NCI-H510A (cell line): ENCODE measurements around the gene NTN3.
A peak's percentile ranks its signal among the peaks of the same experiment; 100 is the strongest.
"Not testable (repeated sequence)": the region's sequence is repeated elsewhere in the genome, so short reads cannot be mapped to it uniquely, and the experiment has no call there.

Experiments
- DNase-seq: peaks from one replicate; lab custom pipeline; 2025; lab: John Stamatoyannopoulos, UW

Gene NTN3

GRCh38 chr16:2471016-2471652 is at the start of gene NTN3:
Gene NTN3 (plus strand): TSS chr16:2471297. CDS start chr16:2471702, 405 bp downstream.
- no peak for DNase-seq

- DNase-seq = no peak
Measured at GRCh38 chr16:2422123-2422867, 48.8 kb upstream of the NTN3 start.

GRCh38 chr16:2424061-2425007 is 46.8 kb upstream of the NTN3 start:
- no peak for DNase-seq

- no peak for DNase-seq
Measured at GRCh38 chr16:2425008-2425518, 46.0 kb upstream of the NTN3 start.

GRCh38 chr16:2425825-2426430 is 45.2 kb upstream of the NTN3 start:
- no peak for DNase-seq

- DNase-seq = no peak
Measured at GRCh38 chr16:2426941-2427361, 44.1 kb upstream of the NTN3 start.

GRCh38 chr16:2427526-2427925 is 43.6 kb upstream of the NTN3 start:
- no peak for DNase-seq

- DNase-seq = peak; percentile 12
Measured at GRCh38 chr16:2428051-2428783, 42.9 kb upstream of the NTN3 start.

GRCh38 chr16:2428784-2429033 is 42.4 kb upstream of the NTN3 start:
- DNase-seq = no peak

GRCh38 chr16:2429034-2429770 is 41.9 kb upstream of the NTN3 start, which contains the start of gene CCNF:
Gene CCNF (plus strand): TSS chr16:2429447. CDS start chr16:2429482, 35 bp downstream.
- DNase-seq = peak; percentile 85

- no peak for DNase-seq
Measured at GRCh38 chr16:2429771-2430663, 41.1 kb upstream of the NTN3 start.

GRCh38 chr16:2432286-2432685 is 38.8 kb upstream of the NTN3 start:
- no peak for DNase-seq

- no peak for DNase-seq
Measured at GRCh38 chr16:2432801-2433505, 38.1 kb upstream of the NTN3 start.

- not testable (repeated sequence) for DNase-seq
Measured at GRCh38 chr16:2435236-2435635, 35.9 kb upstream of the NTN3 start.

- DNase-seq = no peak
Measured at GRCh38 chr16:2436110-2436509, 35.0 kb upstream of the NTN3 start.

- DNase-seq = no peak
Measured at GRCh38 chr16:2437032-2437790, 33.9 kb upstream of the NTN3 start.

GRCh38 chr16:2438121-2438520 is 33.0 kb upstream of the NTN3 start:
- no peak for DNase-seq

GRCh38 chr16:2439598-2439997 is 31.5 kb upstream of the NTN3 start:
- no peak for DNase-seq
